ENCODE data around the gene RNPS1.

The RNPS1 gene

GRCh38 chr16:2232094-2232990 lies 35.6 kb downstream of the RNPS1 start:
- no peak for TF ChIP-seq CTCF (IDR thresholded peaks at IDR 0.05; ENCODE audit: extremely low read depth, insufficient read depth, missing control alignments)
- DNase-seq (ENCODE audit: low spot score), result no peak
- in situ Hi-C loops (cut with MboI; ENCODE audit: low pct_unique_long_range_greater_than_20kb, low sequenced_read_pairs, unreplicated experiment), result no loop called here

- no peak for DNase-seq (ENCODE audit: low spot score)
- no peak for TF ChIP-seq CTCF (IDR thresholded peaks at IDR 0.05; ENCODE audit: extremely low read depth, insufficient read depth, missing control alignments)
- in situ Hi-C loops (cut with MboI; ENCODE audit: low pct_unique_long_range_greater_than_20kb, low sequenced_read_pairs, unreplicated experiment), result no loop called here
Measured at GRCh38 chr16:2231016-2231931, 36.7 kb downstream of the RNPS1 start.

DNA sequence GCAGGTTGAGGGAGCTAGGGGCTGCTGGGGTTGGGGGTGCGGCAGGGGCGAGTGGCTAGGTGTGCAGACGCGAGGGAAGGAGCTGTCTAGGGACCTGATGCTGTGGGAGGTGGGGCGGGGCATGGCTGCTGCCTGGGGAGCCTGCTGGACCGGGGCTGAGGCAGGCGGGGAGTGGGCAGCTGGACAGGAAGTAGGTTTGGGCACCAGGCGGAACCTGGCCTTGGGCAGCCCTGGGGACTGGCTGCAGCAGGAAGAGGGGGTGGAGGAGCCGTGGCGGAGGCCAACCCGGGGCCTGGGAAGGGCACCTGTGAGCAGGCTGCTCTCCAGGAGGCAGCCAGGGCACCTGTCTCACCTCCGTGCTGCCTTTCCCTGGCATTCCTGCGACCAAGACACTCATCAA lies 37.5 kb downstream of the RNPS1 start:
- DNase-seq (ENCODE audit: low spot score), result no peak
- TF ChIP-seq CTCF (IDR thresholded peaks at IDR 0.05; ENCODE audit: extremely low read depth, insufficient read depth, missing control alignments), result no peak
- in situ Hi-C loops (cut with MboI; ENCODE audit: low pct_unique_long_range_greater_than_20kb, low sequenced_read_pairs, unreplicated experiment), result no loop called here

GRCh38 chr16:2229632-2230250 lies 38.2 kb downstream of the RNPS1 start:
- DNase-seq (ENCODE audit: low spot score), result no peak
- in situ Hi-C loops (cut with MboI; ENCODE audit: low pct_unique_long_range_greater_than_20kb, low sequenced_read_pairs, unreplicated experiment), result no loop called here
- TF ChIP-seq CTCF (IDR thresholded peaks at IDR 0.05; ENCODE audit: extremely low read depth, insufficient read depth, missing control alignments), result no peak

DNA sequence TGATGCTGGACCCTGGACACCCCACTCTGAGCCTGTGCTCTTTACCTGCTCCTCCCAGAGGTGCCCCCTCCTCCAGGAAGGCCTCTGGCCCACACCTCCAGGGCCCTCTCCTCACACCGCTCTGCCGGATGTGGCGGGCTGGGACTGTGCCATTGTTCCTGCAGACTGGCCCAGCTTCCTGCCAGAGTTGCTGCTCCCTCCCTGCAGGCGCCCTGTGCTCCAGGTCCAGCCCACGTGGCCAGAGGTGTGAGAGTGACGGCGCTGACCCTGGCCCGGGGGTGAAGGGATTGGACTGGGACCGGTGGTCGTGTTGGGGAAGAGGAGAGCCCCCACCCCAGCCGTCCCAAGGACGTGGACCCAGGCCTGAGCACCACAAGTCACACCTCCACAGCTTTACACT lies 38.8 kb downstream of the RNPS1 start:
- in situ Hi-C loops (cut with MboI; ENCODE audit: low pct_unique_long_range_greater_than_20kb, low sequenced_read_pairs, unreplicated experiment), result no loop called here
- TF ChIP-seq CTCF (IDR thresholded peaks at IDR 0.05; ENCODE audit: extremely low read depth, insufficient read depth, missing control alignments), result no peak

DNA sequence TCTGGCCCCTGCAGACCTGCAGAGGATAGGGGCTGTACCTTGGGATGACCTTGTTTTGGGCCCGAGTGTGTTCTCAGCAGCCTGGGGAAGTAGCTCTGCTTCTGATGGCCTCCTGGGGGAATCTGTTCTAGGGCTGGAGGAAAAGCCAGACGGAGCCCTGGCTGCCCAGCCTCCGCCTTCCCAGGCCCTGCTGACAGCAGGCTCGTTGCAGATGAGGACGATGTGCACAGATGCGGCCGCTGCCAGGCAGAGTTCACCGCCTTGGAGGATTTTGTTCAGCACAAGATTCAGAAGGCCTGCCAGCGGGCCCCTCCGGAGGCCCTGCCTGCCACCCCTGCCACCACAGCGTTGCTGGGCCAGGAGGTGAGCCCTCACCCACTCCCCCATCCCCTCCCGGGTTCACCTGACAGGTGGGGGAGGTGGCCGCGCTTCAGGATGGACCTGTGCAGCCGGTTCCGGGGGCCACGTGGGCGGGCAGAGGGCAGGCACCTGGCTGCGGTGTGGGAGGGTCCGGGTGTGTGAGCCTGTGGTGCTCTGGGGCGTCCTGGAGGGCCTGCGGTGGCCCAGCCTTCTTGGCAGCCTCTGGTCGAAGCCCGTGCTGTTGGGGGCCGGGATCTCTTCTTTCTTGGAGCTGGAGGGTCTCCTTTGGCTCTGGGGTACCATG lies 39.6 kb downstream of the RNPS1 start:
- TF ChIP-seq CTCF (IDR thresholded peaks at IDR 0.05; ENCODE audit: extremely low read depth, insufficient read depth, missing control alignments), result no peak
- no peak for DNase-seq (ENCODE audit: low spot score)
- in situ Hi-C loops (cut with MboI; ENCODE audit: low pct_unique_long_range_greater_than_20kb, low sequenced_read_pairs, unreplicated experiment), result no loop called here

More for the DNA sequence above, 38.8 kb downstream of the RNPS1 start:
- no peak for DNase-seq (ENCODE audit: low spot score)
